DMS153 (cell line): ENCODE results near the gene QDPR.
"Not testable (repeated sequence)": the region's sequence is repeated elsewhere in the genome, so short reads cannot be mapped to it uniquely, and the experiment has no call there.

Experiments used
- DNase-seq: peaks from one replicate; lab custom pipeline; 2025; lab: John Stamatoyannopoulos, UW

The QDPR gene

DNA sequence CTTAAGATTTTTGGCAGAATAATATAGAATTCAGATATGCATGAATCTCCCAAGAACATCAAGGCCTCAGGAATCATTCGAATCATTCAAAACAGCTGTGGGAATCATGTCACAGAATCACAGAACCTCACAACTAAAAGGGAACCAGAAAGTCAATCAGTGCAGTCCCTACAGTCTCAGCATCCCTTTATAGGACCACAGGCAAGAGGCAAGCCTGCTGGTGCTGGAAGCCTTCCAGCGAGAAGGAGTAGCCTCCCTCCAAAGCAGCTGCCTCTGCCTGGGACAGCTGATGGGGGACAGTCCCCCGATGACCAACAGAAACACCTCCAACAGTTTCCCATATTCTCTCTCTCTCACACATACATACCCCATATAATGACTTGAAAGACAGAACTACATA lies 20.7 kb downstream of the QDPR start:
- no peak for DNase-seq

DNA sequence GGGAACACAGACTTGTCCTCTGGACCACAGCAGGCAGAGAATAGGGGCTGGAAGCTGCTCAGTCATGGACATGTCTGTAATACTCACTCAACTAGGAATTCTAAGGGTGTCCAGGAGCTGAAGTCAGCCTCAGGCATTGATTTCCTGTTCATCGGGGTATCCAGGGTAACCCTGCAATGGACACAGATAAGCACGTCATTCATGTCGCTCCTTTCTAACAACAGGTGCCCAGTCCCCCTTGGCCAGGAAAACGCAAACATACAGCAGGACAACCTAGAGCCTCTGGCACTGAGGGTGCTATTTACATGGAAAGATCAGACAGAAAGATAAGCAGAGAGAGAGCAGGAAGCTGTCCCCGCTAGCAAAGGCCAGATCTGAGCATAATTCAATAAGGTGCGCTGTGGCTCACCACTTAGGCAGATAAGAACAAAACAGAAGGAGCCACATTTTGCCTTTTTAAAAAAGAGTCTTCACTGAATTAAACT lies 21.3 kb downstream of the QDPR start:
- peak; percentile 72 for DNase-seq

DNA sequence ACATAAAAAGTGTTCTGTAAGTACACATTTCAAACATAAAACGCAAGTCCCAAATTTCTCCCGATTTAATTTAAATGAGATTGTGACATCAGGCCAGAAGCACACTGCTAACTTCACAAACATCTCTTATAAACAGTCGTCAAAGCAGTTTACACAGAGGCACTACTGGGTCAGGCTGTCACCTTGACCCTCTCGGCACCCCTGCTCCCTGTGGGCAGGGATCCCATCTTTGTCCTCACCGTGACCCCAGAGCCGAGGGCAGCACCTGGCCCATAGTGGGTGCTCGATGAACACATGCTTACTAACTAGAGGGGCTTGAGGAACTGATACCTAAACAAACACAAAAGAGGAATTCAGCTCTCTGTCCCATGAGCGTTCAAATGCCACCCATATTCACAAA lies 22.2 kb downstream of the QDPR start:
- DNase-seq: no peak

DNA sequence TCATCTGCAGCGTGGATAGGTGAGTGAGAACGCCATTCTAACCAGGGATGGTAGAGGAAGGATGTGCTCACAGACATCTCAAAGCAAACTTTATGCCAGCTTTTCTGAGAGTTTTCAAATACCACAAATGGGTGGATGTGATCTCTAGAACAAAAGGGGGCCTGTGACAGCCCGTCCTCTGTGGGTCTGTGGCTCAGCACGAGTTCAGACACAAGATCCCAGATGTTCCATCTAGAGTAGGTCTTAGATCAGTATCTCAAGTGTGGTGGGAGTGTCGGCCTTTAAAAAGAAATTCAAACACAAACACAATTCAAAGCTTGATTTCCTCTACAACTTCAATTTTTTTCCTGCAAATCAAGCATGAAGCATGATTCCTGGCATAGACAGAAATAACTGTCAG lies 22.8 kb downstream of the QDPR start:
- DNase-seq: no peak

DNA sequence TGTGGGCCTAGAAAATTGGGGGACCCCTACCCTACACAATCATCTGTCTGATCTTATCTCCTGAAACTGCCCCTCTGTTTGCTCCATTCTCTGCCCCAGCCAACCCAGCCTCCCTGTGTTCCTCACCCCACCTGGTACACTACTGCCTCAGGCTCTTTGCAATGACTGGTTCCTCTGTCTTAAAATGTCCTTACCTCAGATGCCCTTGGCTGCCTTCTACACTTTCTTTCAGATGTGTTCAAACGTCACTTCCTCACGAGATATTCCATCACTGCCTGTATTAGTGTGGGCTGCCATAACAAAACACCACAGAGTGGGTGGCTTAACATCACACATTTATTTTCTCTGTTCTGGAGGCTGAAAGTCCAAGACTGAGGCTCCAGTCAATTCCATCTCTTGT lies 29.2 kb downstream of the QDPR start:
- DNase-seq: no peak

DNA sequence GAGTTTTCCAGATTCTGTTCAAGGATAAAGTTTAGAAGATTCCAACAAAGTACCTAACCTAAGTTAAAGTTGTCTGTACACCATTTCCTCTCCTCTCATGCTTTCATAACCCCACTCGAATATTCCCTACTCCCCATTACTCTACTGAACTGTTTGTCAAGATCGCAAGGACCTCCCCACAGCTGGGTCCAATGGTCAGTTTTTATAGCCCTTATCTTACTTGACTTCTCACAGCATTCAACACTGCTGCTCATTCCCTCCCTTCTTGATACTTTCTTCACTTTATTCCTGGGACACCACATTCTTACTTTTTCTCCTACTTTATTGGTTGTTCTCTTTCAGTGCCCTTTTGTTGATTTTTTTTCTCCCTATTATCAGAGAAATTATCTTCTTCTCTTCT lies 30.9 kb downstream of the QDPR start:
- no peak for DNase-seq

DNA sequence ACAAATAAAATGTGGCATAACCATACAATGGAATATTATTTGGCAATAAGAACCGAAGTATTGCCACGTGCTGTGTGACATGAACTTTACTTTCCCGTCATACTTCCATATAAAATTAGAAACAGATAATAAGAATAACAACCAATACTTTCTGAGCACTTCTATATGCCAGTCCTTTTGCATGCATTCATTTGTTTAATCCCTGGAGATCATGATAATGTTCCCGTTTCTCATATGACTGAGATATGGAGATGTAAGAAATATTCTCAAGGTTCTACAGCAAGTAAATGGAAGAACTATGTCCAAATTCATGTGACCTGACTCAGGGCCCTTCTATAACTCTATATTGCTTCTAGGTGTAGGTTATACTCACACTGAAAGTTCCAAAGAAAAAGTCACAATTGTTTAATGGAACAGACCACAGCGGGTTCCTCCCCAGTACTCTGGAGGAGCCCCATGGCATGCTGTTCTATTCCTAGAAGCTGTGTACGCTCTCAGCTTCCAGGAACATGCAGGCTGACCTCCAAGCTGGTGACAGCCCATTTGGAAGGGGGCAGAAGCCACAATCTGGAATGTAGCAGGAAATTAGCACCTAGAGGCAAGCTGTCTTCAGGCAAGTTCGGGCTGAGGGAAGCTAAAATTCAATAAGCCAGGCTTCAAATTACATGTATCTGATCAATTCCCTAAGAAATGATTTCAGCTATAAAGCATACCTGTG lies 31.5 kb downstream of the QDPR start:
- no peak for DNase-seq

DNA sequence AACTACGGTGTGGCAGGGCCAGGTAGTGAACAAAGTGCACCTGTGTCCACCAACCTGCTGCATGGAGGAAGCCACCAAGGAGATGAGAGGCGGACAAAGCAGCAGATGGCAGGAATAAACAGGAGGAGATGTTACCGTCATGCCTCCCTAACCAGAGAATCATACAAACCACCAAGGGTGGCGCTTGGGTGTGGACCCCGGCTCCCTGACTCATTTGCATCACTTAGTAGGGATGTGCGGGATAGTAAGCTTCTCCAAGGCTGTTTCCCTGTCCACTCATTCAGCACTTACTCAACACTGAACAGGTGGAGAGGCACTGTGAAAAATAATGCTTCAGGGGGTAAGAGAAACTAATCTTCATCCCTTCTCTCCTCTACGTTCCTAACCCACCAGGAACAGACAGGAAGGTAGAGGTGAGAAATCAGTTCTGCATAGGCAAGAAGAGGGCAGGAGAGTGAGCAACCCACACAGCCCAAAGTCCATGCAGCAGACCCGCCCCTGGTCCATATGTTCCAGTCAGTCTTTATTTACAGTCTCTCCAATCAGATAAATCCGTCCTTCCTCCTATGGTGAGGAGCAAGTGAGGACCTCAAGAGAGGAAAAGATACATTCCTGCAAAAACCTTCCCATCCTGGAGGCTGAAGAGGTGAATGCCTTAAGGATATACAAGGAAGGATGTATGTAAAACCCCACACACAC lies 34.0 kb downstream of the QDPR start:
- no peak for DNase-seq

DNA sequence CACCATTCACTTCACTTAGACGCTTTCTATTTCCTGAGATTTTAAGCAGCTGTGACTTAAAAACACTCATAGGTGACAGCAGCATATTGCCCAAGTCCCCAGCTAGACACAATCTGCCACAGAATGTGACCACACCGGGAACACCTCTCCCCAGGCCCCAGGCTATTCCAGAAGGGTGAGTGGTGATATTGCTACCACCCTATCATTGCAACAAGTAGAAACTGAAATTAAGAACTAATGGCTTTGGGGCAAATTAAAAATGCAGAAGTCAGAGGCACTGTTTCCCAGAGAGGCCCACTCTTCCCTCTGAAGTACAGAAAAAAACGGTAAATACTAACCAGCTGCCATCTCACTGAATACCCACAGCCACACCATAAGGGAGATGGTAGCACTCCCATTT lies 35.0 kb downstream of the QDPR start:
- DNase-seq: no peak

DNA sequence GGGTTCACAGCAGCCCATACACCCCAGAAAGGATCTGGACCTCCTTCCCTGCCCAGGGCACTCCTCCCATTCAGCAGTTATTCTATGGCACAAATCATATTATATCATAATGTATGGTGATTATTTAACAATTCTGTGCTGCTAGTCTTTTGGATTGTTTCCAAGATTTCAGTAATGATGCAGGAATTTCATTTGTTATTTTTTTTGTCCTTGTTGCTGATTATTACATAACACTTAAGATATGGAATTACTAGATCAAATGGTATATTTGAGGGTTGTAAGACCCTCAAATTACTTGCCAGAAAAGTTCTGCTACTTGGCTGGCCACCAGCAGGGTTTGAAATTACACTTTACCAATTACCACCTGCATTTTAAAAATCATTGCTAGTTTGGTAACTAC lies 36.4 kb downstream of the QDPR start:
- no peak for DNase-seq

DNA sequence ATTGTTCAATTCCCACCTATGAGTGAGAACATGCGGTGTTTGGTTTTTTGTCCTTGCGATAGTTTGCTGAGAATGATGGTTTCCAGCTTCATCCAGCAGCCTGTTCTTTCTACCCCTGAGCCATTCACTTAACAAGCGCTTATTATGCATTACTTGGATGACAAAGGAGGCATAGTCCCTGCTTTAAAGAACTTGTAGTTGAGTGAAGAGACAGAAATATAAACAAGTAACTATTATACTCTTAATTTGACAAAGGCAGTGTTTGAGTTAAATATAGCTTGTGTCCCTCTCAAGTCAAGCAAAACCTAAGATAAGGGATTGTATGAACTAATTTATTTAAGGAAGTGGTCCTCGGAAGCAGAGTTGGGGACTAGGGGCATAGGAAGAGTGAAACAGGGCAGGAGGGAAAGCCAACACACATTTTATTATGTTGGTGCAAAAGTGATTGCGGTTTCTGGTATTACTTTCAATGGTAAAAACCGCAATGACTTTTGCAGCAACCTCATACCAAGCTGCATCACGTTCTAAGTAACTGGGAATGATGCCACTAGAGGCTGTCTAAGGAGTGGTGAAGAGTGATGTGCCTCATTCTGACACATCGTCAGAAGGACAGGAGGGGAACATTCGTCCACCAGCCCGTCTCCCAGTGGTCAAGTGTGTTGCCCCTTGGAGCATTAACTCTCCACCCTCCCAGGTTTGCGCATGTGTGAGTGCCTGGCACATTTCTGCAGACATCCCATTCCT lies 41.8 kb downstream of the QDPR start:
- DNase-seq: no peak

DNA sequence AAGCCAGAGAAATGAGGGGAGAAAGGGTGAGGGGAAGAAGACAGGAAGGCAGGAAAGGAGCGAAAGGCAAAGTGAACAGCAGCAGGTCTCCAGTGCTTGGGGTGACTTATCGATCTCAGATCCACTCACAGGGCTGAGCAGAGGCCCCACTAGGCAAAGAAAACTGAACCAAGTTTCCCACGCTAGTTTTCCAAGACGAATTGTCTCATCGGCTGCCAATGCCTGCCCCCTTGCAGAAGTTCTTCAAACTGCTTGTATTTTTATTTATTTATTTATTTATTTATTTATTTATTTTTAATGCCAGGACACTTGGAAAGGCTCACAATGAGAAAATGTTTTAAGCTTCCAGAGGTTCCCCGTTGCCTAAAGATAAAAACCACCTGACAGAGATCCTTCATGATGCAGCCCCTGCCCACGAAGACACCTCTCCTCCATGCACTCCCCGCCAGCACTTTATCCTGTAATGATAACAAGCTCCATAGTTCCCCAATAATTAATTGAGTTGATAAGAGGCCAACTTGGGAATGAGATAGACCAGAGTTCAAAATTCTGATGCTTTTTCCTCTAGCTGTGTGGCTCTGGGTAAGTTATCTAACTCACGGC lies 43.2 kb downstream of the QDPR start:
- no peak for DNase-seq

DNA sequence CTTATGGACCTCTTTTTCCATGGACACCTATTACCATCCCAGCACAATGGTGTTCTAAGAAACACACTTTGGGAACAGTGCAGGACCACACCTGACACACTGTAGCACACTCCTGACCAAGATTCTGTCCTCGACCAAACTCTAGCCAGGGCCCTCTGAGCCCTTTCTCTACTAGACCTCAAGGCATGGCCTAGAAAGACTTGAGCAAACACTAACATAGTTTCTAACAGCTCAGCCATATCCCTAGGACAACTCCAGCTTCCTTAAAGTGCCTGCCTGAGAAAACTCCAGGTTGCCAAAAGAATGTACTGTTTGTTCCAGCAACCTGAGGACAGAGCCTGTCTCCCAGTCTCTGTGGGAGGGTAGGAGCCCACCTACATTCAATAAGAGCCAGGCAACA lies 48.3 kb downstream of the QDPR start:
- DNase-seq: no peak

DNA sequence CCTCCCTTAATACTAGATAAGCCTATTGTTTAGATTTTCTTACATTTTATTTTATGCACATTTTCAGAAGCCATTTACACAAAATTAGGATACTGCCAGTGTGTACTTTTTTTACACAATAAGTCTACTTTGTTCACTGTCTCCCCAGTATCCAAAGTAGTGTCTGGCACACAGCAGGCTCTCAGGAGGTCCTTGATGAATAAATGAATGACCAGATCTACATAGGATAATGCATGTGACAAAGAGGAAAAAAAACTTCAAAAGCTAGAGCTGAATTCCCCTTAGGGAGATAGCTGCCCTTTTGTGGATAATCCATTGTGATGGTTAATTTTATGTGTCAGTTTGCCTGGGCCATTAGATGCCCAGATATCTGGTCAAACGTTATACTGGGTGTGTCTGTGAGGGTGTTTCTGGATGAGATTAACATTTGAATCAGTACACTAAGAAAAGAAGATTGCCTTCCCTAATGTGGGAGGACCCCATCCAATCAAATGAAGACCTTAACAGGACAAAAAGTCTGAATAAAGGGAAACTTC lies 61.6 kb downstream of the QDPR start:
- no peak for DNase-seq

DNA sequence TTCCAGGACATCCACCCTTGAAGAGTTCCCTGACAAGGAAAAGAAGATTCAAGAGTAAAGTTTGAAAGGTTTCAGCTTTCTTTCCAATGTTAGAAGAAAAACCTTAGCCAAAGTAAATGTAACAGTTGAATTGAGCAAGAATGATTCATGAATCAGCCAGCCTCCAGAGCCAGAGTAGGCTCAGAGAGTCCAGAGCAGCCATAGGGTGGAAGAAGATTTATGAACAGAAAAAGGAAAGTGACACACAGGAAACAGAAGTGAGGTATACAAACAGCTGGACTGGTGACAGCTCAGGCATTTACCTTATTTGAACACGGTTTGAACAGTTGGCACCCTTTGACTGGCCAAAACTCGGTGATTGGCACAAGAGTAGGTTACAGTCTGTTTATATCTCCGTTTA lies 63.2 kb downstream of the QDPR start:
- no peak for DNase-seq

DNA sequence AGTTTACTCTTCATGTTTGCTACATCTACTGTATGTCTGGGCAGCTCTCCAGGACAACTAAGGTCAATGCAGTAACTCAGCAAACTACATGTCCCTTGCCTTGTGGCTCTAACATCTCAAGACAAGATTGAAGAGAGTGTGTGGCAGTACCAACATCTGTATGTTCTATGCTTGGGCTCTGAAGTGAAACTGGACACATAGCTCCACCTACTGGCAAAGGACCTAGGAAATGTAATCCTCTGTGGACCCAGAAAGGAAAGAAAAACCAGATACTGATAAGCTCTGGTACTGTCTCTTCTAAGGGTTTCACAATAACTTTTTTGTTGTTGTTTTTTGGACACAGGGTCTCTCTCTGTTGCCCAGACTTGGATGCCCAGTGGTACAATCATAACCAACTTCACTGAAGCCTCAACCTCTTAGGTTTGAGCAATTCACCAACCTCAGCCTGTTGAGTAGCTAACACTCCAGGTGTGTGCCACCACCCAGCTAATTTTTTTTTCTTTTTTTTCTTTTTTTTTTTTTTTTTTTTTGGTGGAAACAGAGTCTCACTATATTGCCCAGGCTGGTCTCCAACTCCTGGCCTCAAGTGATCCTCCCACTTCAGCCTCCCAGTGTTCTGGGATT lies 64.1 kb downstream of the QDPR start:
- DNase-seq: no peak

DNA sequence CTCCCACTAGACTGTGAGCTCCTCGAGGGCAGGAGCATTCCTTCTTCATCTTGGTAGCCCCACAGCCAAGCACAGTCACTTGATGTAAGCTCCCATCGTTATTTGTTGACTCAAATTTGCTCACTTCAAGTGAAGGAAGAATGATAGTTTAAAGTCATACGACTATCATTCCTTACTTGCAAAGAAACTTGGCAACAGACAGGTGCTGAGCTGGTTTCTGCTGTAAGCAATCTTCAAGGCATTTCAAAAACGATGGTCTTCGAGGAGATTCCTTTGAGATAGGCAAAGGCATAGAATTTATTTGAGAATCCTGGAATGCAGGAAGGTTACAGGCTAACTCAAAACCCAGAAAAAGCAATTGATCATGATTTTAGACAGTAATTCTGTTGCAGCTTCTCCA lies 64.8 kb downstream of the QDPR start:
- no peak for DNase-seq

DNA sequence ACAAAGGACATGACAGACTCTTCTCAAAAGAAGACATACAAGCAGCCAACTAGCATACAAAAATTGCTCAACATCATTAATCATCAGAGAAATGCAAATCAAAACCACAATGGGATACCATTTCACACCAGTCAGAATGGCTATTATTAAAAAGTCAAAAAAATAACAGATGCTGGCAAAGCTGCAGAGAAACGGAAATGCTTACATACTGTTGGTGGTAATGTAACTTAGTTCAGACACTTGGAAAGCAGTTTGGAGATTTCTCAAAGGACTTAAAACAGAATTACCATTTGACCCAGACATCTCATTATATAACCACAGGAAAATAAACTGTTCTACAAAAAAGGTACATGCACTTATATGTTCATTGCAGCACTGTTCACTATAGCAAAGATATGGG lies 69.4 kb downstream of the QDPR start:
- not testable (repeated sequence) for DNase-seq

DNA sequence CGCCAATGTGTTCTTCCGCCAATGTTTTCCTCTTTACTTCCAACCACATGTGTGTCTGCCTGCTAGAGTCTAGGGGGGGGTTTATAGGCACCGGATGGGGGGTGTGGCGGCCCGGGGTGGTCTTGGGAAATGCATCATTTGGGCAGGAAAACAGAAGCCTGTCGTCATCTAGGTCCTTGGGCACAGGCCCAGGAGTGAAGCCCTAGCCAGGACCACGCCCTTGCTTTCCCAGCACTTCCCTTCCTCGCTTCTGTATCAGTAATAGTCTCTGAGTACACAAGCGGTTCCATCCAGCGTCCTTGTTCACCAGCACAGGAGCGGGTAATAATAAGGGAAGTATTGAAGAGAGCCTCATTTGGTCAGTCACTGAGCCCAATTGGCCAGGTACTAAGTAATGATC lies 74.5 kb downstream of the QDPR start:
- no peak for DNase-seq

DNA sequence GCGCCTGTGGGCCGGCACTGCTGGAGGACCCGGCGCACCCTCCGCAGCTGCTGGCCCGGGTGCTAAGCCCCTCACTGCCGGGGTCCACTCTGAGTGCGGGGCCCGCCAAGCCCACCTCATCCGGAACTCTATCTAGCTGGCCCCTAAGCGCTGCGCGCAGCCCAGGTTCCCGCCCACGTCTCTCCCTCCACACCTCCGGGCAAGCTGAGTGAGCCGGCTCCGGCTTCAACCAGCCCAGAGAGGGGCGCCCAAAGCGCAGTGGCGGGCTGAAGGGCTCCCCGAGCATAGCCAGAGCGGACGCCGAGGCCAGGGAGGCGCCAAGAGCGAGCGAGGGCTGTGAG lies 75.2 kb downstream of the QDPR start:
- no peak for DNase-seq
